NT2/D1 (cell line): ENCODE measurements around the gene KIAA0586.

ENCODE experiments used
- SUZ12 ChIP-seq: IDR thresholded peaks from 2 replicates; pipeline ENCODE4 v1.6.1; 2011; ENCODE audit not compliant: insufficient read length, insufficient read depth; ENCODE audit errors: extremely low read depth
- YY1 ChIP-seq: IDR thresholded peaks from 2 replicates; pipeline ENCODE4 v1.6.1; 2011; ENCODE audit not compliant: insufficient read length, insufficient read depth
- ZNF274 ChIP-seq: IDR thresholded peaks from 2 replicates; pipeline ENCODE4 v1.6.1; 2011; ENCODE audit warnings: mild to moderate bottlenecking, low read depth, low read length

DNA sequence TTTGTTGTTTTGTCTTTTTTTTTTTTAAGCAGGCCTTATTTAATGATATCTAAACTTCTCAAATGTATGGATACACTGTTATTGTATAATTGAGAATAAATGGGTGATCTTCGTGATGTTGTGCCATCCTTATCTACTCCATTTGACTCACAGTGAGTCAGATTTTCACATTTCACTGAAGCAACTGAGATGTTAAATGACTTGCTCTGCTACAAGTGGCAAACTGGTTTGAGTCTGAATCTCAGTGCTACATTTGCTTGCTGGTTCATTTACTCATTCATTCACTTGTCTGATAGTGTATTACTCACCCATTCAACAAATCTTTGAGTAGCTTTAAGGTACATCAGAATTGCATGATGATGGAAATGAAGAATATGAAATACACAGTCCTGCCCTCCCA is 2.6 kb downstream of the KIAA0586 start:
- no peak for TF ChIP-seq ZNF274
- TF ChIP-seq YY1 = no peak
- no peak for TF ChIP-seq SUZ12
